H1 (cell line): ENCODE data around the gene PSME2. TPM values are rescaled to one million over a fixed set of nuclear protein-coding genes. Genes with fewer than 3 reads are reported as not detected.

Source experiments
- BACH1 ChIP-seq: IDR thresholded peaks from 2 replicates; pipeline ENCODE4 v1.6.1; 2012; ENCODE audit warnings: low read length, improper control_type of control experiment
- CHD1 ChIP-seq: IDR thresholded peaks from 2 replicates; pipeline ENCODE4 v1.6.1; 2012; ENCODE audit warnings: low read depth, low read length, improper control_type of control experiment
- CHD7 ChIP-seq: fragments of 300-600 bp; sonication (generic); IDR thresholded peaks from 2 replicates; pipeline ENCODE4 v1.7.1; 2012; ENCODE audit warnings: low read length, moderate library complexity, mild to moderate bottlenecking, inconsistent platforms; ENCODE audit not compliant: insufficient replicate concordance
- EZH2 ChIP-seq: fragments of 200-600 bp; sonication (generic); IDR thresholded peaks from 2 replicates; pipeline ENCODE4 v1.7.1; 2012; ENCODE audit warnings: low read depth, mild to moderate bottlenecking, moderate library complexity, low read length, inconsistent platforms; ENCODE audit not compliant: severe bottlenecking
- JUND ChIP-seq: IDR thresholded peaks from 2 replicates; pipeline ENCODE4 v1.6.1; 2011; ENCODE audit warnings: mild to moderate bottlenecking, improper control_type of control experiment, low read length
- NRF1 ChIP-seq: IDR thresholded peaks from 2 replicates; pipeline ENCODE4 v1.6.1; 2011; ENCODE audit warnings: mild to moderate bottlenecking, low read depth, low read length, improper control_type of control experiment
- RBBP5 ChIP-seq: IDR thresholded peaks from 2 replicates; pipeline ENCODE4 v1.7.1; 2012; ENCODE audit warnings: low read depth, mild to moderate bottlenecking, inconsistent platforms, low read length, moderate library complexity, borderline replicate concordance
- RXRA ChIP-seq: IDR thresholded peaks from 2 replicates; pipeline ENCODE4 v1.6.1; 2011; ENCODE audit warnings: low read depth, mild to moderate bottlenecking, low read length, moderate library complexity; ENCODE audit not compliant: insufficient read depth
- SAP30 ChIP-seq: fragments of 300-600 bp; sonication (generic); IDR thresholded peaks from 2 replicates; pipeline ENCODE4 v1.7.1; 2012; ENCODE audit warnings: low read length, moderate library complexity, mild to moderate bottlenecking, inconsistent platforms; ENCODE audit not compliant: insufficient read depth, insufficient replicate concordance
- polyA plus RNA-seq, 7 experiments: library from polyadenylated mRNA; depleted of rRNA in 3 of 7; stranded (reverse) in 5 of 7; unstranded in 2 of 7; fragments of >200 nt in 5 of 7; fragments of 200-250 nt in 2 of 7; gene quantifications; 1 replicate in 5 of 7; 2 replicates in 1 of 7; 4 replicates in 1 of 7; pipeline versions ENCODE4 v1.2.1 to v1.2.3, GENCODE V29; 2011 to 2013; ENCODE audit warnings: missing spikeins in 2 of 7, mixed read lengths in 2 of 7
- total RNA-seq: library from RNA; stranded (reverse); fragmentation: NEBNext Ultra II Directional; extraction: Animal tissue kit (Norgen Biotek cat#: 25700); gene quantifications from 2 replicates; pipeline ENCODE4 v1.2.1, GENCODE V29; 2021

The PSME2 gene
- total and polyA plus RNA-seq, 2 of the 8 experiments (the other 6 are each of a cell fraction or from before 2014, with no cell fraction given) = 71.8 to 111 TPM

GRCh38 chr14:24160850-24161804, 14.7 kb upstream of the PSME2 start, which contains the start of gene IRF9 (continued):
- TF ChIP-seq CHD7 = no peak
- TF ChIP-seq RXRA = peak; percentile 14; the same call in 1 of the 2 replicates
- no peak for TF ChIP-seq CHD1
- no peak for TF ChIP-seq NRF1
- TF ChIP-seq SAP30 = no peak
- TF ChIP-seq RBBP5 = no peak
- TF ChIP-seq JUND = peak; percentile 44; the same call in 1 of the 2 replicates
- no peak for TF ChIP-seq EZH2
- no peak for TF ChIP-seq BACH1
